GM21576 (cell line): ENCODE measurements around the gene ADTRP.
"Not testable (repeated sequence)": the region's sequence is repeated elsewhere in the genome, so short reads cannot be mapped to it uniquely, and the experiment has no call there.

ENCODE experiments used
- ATAC-seq: cut with Tn5 transposase; IDR thresholded peaks from one replicate; pipeline ENCODE4 v1.9.1; 2021; ENCODE audit warnings: mild to moderate bottlenecking, moderate library complexity; ENCODE audit not compliant: unreplicated experiment

Gene ADTRP

GRCh38 chr6:11702089-11702488 is 76.5 kb downstream of the ADTRP start:
- ATAC-seq = no peak

GRCh38 chr6:11701573-11701972 is 77.0 kb downstream of the ADTRP start:
- no peak for ATAC-seq

- no peak for ATAC-seq
These were observed 78.4 kb downstream of the ADTRP start for GRCh38 chr6:11700118-11700718.

- ATAC-seq = no peak
These were observed 79.0 kb downstream of the ADTRP start for GRCh38 chr6:11699576-11699975.

- ATAC-seq = no peak
These were observed 85.9 kb downstream of the ADTRP start for GRCh38 chr6:11692451-11693376.

- ATAC-seq = no peak
These were observed 88.8 kb downstream of the ADTRP start for GRCh38 chr6:11689847-11690246.

GRCh38 chr6:11689400-11689799 is 89.2 kb downstream of the ADTRP start:
- not testable (repeated sequence) for ATAC-seq

- no peak for ATAC-seq
These were observed 90.2 kb downstream of the ADTRP start for GRCh38 chr6:11688425-11688709.

GRCh38 chr6:11685481-11686093 is 93.0 kb downstream of the ADTRP start:
- ATAC-seq = no peak

GRCh38 chr6:11684901-11685480 is 93.6 kb downstream of the ADTRP start:
- no peak for ATAC-seq

- ATAC-seq = no peak
These were observed 94.7 kb downstream of the ADTRP start for GRCh38 chr6:11683871-11684270.

GRCh38 chr6:11682561-11682975 is 96.0 kb downstream of the ADTRP start:
- ATAC-seq = no peak

- ATAC-seq = no peak
These were observed 96.8 kb downstream of the ADTRP start for GRCh38 chr6:11681770-11682169.

GRCh38 chr6:11681357-11681756 is 97.2 kb downstream of the ADTRP start:
- no peak for ATAC-seq

- not testable (repeated sequence) for ATAC-seq
These were observed 98.1 kb downstream of the ADTRP start for GRCh38 chr6:11680479-11680878.

- no peak for ATAC-seq
These were observed 99.5 kb downstream of the ADTRP start for GRCh38 chr6:11679099-11679498.

- no peak for ATAC-seq
These were observed 103.0 kb downstream of the ADTRP start for GRCh38 chr6:11675601-11676000.

- no peak for ATAC-seq
These were observed 105.9 kb downstream of the ADTRP start for GRCh38 chr6:11672669-11673068.

GRCh38 chr6:11672256-11672655 is 106.3 kb downstream of the ADTRP start:
- ATAC-seq = no peak

- ATAC-seq = no peak
These were observed 108.9 kb downstream of the ADTRP start for GRCh38 chr6:11669696-11670095.

- no peak for ATAC-seq
These were observed 110.1 kb downstream of the ADTRP start for GRCh38 chr6:11668455-11668854.

- no peak for ATAC-seq
These were observed 110.7 kb downstream of the ADTRP start for GRCh38 chr6:11667876-11668275.
